HG03095 (cell line): ENCODE measurements around the gene SPANXA1.
"Not testable (repeated sequence)": the region's sequence is repeated elsewhere in the genome, so short reads cannot be mapped to it uniquely, and the experiment has no call there.

ENCODE experiments used
- ATAC-seq: cut with Tn5 transposase; IDR thresholded peaks from one replicate; pipeline ENCODE4 v1.9.1; 2021; ENCODE audit warnings: moderate library complexity; ENCODE audit not compliant: unreplicated experiment

The SPANXA1 gene, protein sequence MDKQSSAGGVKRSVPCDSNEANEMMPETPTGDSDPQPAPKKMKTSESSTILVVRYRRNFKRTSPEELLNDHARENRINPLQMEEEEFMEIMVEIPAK

GRCh38 chrX:141584638-141585037 is at the start of gene SPANXA1:
SPANXA1 (minus strand) TSS chrX:141584738; CDS start chrX:141584678, 60 bp downstream.
- ATAC-seq: not testable (repeated sequence)

DNA sequence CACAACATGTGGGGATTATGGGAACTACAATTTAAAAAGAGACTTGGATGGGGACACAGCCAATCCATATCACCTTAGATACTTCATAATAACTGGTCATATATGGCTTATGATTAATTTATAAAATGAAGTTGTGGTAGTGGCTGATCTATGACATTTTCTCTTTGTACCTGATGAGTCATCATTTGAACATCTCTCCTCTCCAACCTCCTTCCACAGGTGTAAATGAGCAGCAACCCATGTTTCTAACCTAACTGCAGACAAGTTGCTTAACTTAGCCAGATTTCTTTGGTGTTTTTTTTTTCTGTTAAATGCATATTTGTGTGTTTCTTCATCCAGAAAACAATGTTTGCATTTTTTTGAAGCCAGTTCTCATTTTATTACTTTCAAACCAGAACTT is 47.6 kb upstream of the SPANXA1 start:
- ATAC-seq: no peak

DNA sequence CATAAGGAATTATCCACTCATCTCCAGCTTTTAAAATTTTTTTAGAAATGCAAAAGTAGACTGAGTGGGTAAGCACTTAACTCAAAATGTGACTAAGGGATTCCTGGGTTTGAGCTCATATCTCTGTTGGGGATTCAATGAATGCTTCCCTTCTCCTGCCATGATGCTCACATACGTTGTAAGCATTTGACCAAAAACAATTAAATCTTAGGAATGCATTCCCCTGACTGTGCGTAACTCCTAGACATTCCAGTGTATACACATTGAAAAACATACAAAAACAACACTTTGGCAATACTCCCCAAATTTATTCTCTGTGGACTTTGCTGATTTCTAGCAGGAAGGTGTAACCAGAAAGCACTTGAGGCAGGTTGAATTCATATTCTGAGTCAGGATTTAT is 34.8 kb upstream of the SPANXA1 start:
- ATAC-seq: no peak

DNA sequence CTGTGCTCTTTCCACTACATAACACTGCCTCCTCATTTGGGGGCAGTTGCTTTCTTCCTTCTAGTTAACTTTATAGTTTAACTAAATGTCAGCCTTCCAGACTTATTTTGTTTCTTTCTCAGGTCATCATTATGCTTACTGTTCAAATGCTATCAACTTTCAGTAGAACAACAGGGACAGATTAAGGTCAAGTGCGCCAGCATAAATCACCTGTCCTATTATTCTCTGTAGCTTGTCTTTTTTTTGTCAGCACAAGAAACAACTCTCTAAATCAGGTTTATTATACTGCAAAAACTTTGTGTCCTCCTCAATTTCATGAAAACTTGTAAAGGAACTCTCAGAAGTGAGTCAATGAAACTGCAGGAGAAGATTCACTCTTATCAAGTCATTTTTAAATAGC is 24.6 kb upstream of the SPANXA1 start:
- ATAC-seq: no peak

DNA sequence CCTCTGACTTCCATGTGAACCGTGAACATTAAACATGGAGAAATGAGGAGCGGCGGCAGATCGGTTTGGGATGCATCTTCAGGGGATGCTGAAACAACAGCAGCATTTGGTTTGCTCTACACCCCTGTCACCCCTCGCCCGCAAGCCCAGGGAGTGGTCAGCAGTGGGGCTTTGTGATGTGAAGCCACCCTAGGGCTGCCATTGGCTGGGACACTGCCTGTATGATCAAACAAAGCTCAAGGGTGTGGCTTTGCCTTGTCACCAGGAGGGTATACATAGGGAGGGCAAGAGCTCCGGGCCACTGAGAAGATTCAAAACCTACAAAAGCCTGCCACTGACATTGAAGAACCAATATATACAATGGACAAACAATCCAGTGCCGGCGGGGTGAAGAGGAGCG is 4.9 kb upstream of the SPANXA1 start, which contains the start of gene SPANXA2:
SPANXA2 (plus strand) TSS at position 301 of the 400 bp plus-strand sequence; CDS start at position 361, 60 bp downstream.
- not testable (repeated sequence) for ATAC-seq

DNA sequence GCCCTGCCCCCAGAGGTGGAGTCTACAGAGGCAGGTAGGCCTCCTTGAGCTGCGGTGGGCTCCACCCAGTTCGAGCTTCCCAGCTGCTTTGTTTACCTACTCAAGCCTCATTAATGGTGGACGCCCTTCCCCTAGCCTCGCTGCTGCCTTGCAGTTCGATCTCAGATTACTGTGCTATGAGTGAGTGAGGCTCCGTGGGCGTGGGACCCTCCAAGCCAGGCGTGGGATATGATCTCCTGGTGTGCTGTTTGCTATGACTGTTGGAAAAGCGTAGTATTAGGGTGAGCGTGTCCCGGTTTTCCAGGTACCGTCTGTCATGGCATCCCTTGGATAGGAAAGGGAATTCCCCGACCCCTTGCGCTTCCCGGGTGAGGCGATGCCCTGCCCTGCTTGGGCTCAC is 42.0 kb downstream of the SPANXA1 start:
- ATAC-seq: not testable (repeated sequence)
